GM19324 (cell line): ENCODE measurements around the gene WDR53.
"Not testable (repeated sequence)": the region's sequence is repeated elsewhere in the genome, so short reads cannot be mapped to it uniquely, and the experiment has no call there.

Source experiments
- ATAC-seq: cut with Tn5 transposase; IDR thresholded peaks from one replicate; pipeline ENCODE4 v1.9.1; 2021; ENCODE audit warnings: mild to moderate bottlenecking, moderate library complexity; ENCODE audit not compliant: unreplicated experiment, low FRiP score

The WDR53 gene

GRCh38 chr3:196521291-196521690 is 47.1 kb downstream of the WDR53 start:
- not testable (repeated sequence) for ATAC-seq

- ATAC-seq, result no peak
Observed at GRCh38 chr3:196519718-196520082, 48.7 kb downstream of the WDR53 start.

GRCh38 chr3:196518966-196519717 is 49.2 kb downstream of the WDR53 start:
- no peak for ATAC-seq

GRCh38 chr3:196517919-196518318 is 50.4 kb downstream of the WDR53 start:
- ATAC-seq, result no peak

- no peak for ATAC-seq
Observed at GRCh38 chr3:196517162-196517800, 51.1 kb downstream of the WDR53 start.

- ATAC-seq, result no peak
Observed at GRCh38 chr3:196514913-196515621, 53.3 kb downstream of the WDR53 start, which contains the start of gene SMCO1. TSS of gene SMCO1 (minus strand) at chr3:196515346. CDS start at chr3:196515209, 137 bp downstream.

- ATAC-seq, result no peak
Observed at GRCh38 chr3:196514350-196514716, 54.0 kb downstream of the WDR53 start.

- ATAC-seq, result no peak
Observed at GRCh38 chr3:196513697-196514349, 54.5 kb downstream of the WDR53 start.

- not testable (repeated sequence) for ATAC-seq
Observed at GRCh38 chr3:196511646-196512425, 56.5 kb downstream of the WDR53 start.

- ATAC-seq, result not testable (repeated sequence)
Observed at GRCh38 chr3:196511108-196511507, 57.2 kb downstream of the WDR53 start.

GRCh38 chr3:196506687-196507086 is 61.7 kb downstream of the WDR53 start:
- no peak for ATAC-seq

- no peak for ATAC-seq
Observed at GRCh38 chr3:196504556-196504955, 63.8 kb downstream of the WDR53 start.
